Loucy (cell line): ENCODE results near the gene PRR15L.

ENCODE experiments used
- H2AFZ ChIP-seq: fragments of 200-600 bp; sonication (generic); 2 replicates; pipeline ENCODE4 v1.6.0; 2016; ENCODE audit warnings: antibody characterized with exemption, mild to moderate bottlenecking, low read length, moderate library complexity
- H3F3A ChIP-seq: fragments of 200-600 bp; 2 replicates; pipeline ENCODE4 v1.6.0; 2016; ENCODE audit warnings: antibody characterized with exemption, low read depth, mild to moderate bottlenecking
- H3K27me3 ChIP-seq: fragments of 200-600 bp; sonication (generic); 2 replicates; pipeline ENCODE4 v1.6.1; 2014; ENCODE audit warnings: low read length, mild to moderate bottlenecking; ENCODE audit not compliant: insufficient read depth, poor library complexity, severe bottlenecking
- H3K36me3 ChIP-seq: fragments of 200-600 bp; sonication (generic); 2 replicates; pipeline ENCODE4 v1.6.1; 2016; ENCODE audit warnings: low read length; ENCODE audit not compliant: insufficient read depth
- H3K4me1 ChIP-seq: fragments of 200-600 bp; sonication (generic); 2 replicates; pipeline ENCODE4 v1.5.1; 2014; ENCODE audit warnings: low read length, mild to moderate bottlenecking; ENCODE audit not compliant: insufficient read depth, poor library complexity, severe bottlenecking
- H3K4me2 ChIP-seq: fragments of 200-600 bp; sonication (generic); 2 replicates; pipeline ENCODE4 v1.6.0; 2014; ENCODE audit warnings: antibody characterized with exemption, low read length, low read depth, mild to moderate bottlenecking; ENCODE audit not compliant: poor library complexity, severe bottlenecking
- H3K4me3 ChIP-seq: fragments of 200-600 bp; sonication (generic); 2 replicates; pipeline ENCODE4 v1.5.1; 2014; ENCODE audit warnings: low read length, mild to moderate bottlenecking, mixed read lengths; ENCODE audit not compliant: poor library complexity, severe bottlenecking
- H3K79me2 ChIP-seq: fragments of 200-600 bp; sonication (generic); 2 replicates; pipeline ENCODE4 v1.6.1; 2014; ENCODE audit warnings: low read length; ENCODE audit not compliant: insufficient read depth
- H3K9ac ChIP-seq: fragments of 200-600 bp; sonication (generic); 2 replicates; pipeline ENCODE4 v1.6.0; 2014; ENCODE audit warnings: mild to moderate bottlenecking, low read depth, low read length, moderate library complexity; ENCODE audit not compliant: poor library complexity, severe bottlenecking
- H3K9me2 ChIP-seq: fragments of 200-600 bp; sonication (generic); replicated peaks from 2 replicates; pipeline ENCODE4 v1.6.1; 2016; ENCODE audit warnings: low read depth, low read length, mixed read lengths
- H3K9me3 ChIP-seq: fragments of 200-600 bp; sonication (generic); 2 replicates; pipeline ENCODE4 v1.6.1; 2014; ENCODE audit warnings: mild to moderate bottlenecking, antibody characterized with exemption, low read length, low read depth; ENCODE audit not compliant: insufficient read depth
- H4K20me1 ChIP-seq: fragments of 200-600 bp; sonication (generic); 2 replicates; pipeline ENCODE4 v1.6.0; 2014; ENCODE audit warnings: antibody characterized with exemption, low read length, mild to moderate bottlenecking; ENCODE audit not compliant: insufficient read depth, poor library complexity, severe bottlenecking
- EZH2phosphoT487 ChIP-seq: fragments of 200-600 bp; IDR thresholded peaks from 2 replicates; pipeline ENCODE4 v1.6.1; 2018; ENCODE audit warnings: antibody characterized with exemption, mild to moderate bottlenecking, moderate library complexity, borderline replicate concordance
- TF ChIP-seq, protein P1 (sequence below): fragments of 200-600 bp; sonication (generic); conservative IDR thresholded peaks from 2 replicates; pipeline ENCODE4 v1.5.1; 2014; ENCODE audit warnings: mild to moderate bottlenecking, antibody characterized with exemption, low read length

The PRR15L gene

DNA sequence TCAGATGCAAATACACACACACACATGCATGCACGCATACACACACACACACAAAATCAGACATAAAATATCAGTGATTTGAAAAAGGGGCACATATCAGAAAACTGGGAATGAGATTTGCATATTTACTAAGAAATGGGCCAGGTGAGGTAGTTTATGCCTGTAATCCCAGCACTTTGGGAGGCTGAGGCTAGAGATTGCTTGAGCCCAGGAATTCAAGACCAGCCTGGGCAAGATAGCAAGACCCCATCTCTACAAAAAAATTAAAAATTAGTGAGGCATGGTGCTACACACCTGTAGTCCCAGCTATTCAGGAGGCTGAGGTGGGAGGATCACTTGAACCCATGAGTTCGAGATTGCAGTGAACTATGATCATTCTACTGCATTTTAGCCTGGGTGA is 38.7 kb downstream of the PRR15L start:
- H3K79me2 ChIP-seq, result no peaks in the 10 kb centered on the region
- no peaks in the 10 kb centered on the region for H3F3A ChIP-seq
- H3K36me3 ChIP-seq, result peaks cover 20% of the 10 kb centered on the region; the same call in 1 of the 2 replicates
- H2AFZ ChIP-seq, result no peak overlapping the region
- H3K9me3 ChIP-seq, result no peaks in the 10 kb centered on the region
- no peaks in the 10 kb centered on the region for H3K27me3 ChIP-seq
- H4K20me1 ChIP-seq, result no peaks in the 10 kb centered on the region
- no peaks in the 10 kb centered on the region for H3K4me1 ChIP-seq
- H3K9me2 ChIP-seq, result no peaks in the 10 kb centered on the region
- no peak overlapping the region for H3K4me2 ChIP-seq
- no peak for TF ChIP-seq EZH2phosphoT487
- TF ChIP-seq, protein P1, sequence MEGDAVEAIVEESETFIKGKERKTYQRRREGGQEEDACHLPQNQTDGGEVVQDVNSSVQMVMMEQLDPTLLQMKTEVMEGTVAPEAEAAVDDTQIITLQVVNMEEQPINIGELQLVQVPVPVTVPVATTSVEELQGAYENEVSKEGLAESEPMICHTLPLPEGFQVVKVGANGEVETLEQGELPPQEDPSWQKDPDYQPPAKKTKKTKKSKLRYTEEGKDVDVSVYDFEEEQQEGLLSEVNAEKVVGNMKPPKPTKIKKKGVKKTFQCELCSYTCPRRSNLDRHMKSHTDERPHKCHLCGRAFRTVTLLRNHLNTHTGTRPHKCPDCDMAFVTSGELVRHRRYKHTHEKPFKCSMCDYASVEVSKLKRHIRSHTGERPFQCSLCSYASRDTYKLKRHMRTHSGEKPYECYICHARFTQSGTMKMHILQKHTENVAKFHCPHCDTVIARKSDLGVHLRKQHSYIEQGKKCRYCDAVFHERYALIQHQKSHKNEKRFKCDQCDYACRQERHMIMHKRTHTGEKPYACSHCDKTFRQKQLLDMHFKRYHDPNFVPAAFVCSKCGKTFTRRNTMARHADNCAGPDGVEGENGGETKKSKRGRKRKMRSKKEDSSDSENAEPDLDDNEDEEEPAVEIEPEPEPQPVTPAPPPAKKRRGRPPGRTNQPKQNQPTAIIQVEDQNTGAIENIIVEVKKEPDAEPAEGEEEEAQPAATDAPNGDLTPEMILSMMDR, result no peak
- H3K4me3 ChIP-seq, result no peak overlapping the region
- no peak overlapping the region for H3K9ac ChIP-seq

DNA sequence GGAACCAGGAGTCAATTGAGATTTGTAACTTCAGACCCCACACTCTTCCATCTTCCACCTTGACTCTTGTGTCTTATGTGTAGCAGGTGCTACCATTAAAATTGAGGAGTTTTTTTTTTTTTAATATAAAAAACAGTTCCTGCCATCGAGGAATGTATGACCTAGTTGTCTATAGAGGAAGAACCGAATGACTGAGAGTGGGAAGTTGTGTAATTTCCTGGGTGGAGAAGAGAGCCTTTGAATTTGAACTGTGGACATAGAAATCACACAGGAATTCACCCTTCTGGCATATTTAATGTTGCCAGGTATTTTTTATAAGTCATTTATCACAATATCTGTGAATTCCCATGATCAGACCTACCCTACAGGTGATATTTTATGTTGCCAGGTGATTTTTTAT is 39.7 kb downstream of the PRR15L start:
- Histone ChIP-seq H3K9me3 (no peaks in the 10 kb centered on the region), H4K20me1 (no peaks in the 10 kb centered on the region), H3K9ac (no peak overlapping the region), H3K9me2 (no peaks in the 10 kb centered on the region), H3K4me1 (no peaks in the 10 kb centered on the region), H3K27me3 (no peaks in the 10 kb centered on the region), H3F3A (no peaks in the 10 kb centered on the region), H3K4me3 (no peak overlapping the region), H3K36me3 (peaks cover 13% of the 10 kb centered on the region; the same call in 1 of the 2 replicates), H3K4me2 (no peak overlapping the region), H2AFZ (no peak overlapping the region), H3K79me2 (no peaks in the 10 kb centered on the region)
- no peak for TF ChIP-seq EZH2phosphoT487
- TF ChIP-seq, protein P1, result no peak

DNA sequence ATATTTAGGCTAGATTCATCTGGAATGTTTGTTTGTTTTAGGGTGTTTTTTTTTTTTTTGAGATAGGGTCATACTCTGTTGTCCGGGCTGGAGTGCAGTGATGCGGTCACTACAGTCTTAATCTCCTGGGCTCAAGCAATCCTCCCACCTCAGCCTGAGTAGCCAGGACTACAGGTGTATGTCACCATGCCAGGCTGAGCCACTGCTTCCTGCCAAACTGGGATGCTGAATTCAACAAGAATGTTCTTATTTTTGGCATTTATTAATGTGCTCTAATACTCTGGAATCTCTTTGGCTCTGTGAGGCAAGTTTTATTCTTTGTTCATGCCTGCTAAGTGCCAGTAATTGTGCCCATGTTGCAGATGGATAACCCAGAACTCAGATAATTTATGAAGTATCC is 40.1 kb downstream of the PRR15L start:
- Histone ChIP-seq H3K4me1 (no peaks in the 10 kb centered on the region), H3K79me2 (no peaks in the 10 kb centered on the region), H3F3A (no peaks in the 10 kb centered on the region), H3K4me3 (no peak overlapping the region), H3K36me3 (peaks cover 13% of the 10 kb centered on the region; the same call in 1 of the 2 replicates), H3K9me2 (no peaks in the 10 kb centered on the region), H3K9me3 (no peaks in the 10 kb centered on the region), H3K9ac (no peak overlapping the region), H4K20me1 (no peaks in the 10 kb centered on the region), H2AFZ (no peak overlapping the region), H3K4me2 (no peak overlapping the region), H3K27me3 (no peaks in the 10 kb centered on the region)
- no peak for TF ChIP-seq EZH2phosphoT487
- TF ChIP-seq, protein P1, result no peak
